ENCODE results near the gene CHD6. TPM values are rescaled to one million over a fixed set of nuclear protein-coding genes. Genes with fewer than 3 reads are reported as not detected.

Gene CHD6
- total and polyA plus RNA-seq, 2 of the 13 experiments (the other 11 are each of a cell fraction or from before 2014, with no cell fraction given): 14.4 to 52.0 TPM

GRCh38 chr20:41639630-41640029 is 21.5 kb upstream of the CHD6 start:
- intact Hi-C loops (cut with micrococcal nuclease; ENCODE audit: unreplicated experiment) (no loop called here), in situ Hi-C loops (cut with HindIII; ENCODE audit: extremely low pct_ligation_motif_present, low pct_unique_long_range_greater_than_20kb) (no loop called here)
- H3K4me1 ChIP-seq (ENCODE audit: insufficient read depth, low read length): peaks cover 22% of the 10 kb centered on the region
- no peaks in the 10 kb centered on the region for H4K20me1 ChIP-seq (ENCODE audit: insufficient read depth, low read length)
- no peak overlapping the region for H3K4me3 ChIP-seq (replicated peaks in 1 of 3; ENCODE audit: insufficient read depth in 1 of 3, low read depth in 2 of 3, low read length in 3 of 3)
- ATAC-seq: no peak
- no peak overlapping the region for H2AFZ ChIP-seq (ENCODE audit: low read length)
- no peaks in the 10 kb centered on the region for H3K36me3 ChIP-seq (replicated peaks in 1 of 2; ENCODE audit: control insufficient read depth in 1 of 2, insufficient read depth in 2 of 2, low read length in 2 of 2)
- no peak overlapping the region for H3K9ac ChIP-seq (ENCODE audit: insufficient read depth, low read depth, low read length)
- H3K9me3 ChIP-seq (ENCODE audit: low read length): no peaks in the 10 kb centered on the region
- WGBS (ENCODE audit: low lambda C conversion rate): 23% methylated on average over 2 of the region's 2 CpGs
- no peak for DNase-seq (ENCODE audit: low spot score)
- BruUV-seq (replicated peaks): no TSS peak
- H3K79me2 ChIP-seq (ENCODE audit: insufficient read depth, low read length): no peaks in the 10 kb centered on the region
- no peak overlapping the region for H3K27ac ChIP-seq (ENCODE audit: extremely low read length, insufficient read depth, low read length)
- ChIA-PET POLR2A (no interaction called here), CTCF (ENCODE audit: low intra/inter-chr PET ratio, low total read pairs) (no interaction called here)
- no peaks in the 10 kb centered on the region for H3K27me3 ChIP-seq (ENCODE audit: control insufficient read depth in 1 of 2, insufficient read depth in 2 of 2, low read length in 2 of 2)
- no peak for FAIRE-seq
- TF ChIP-seq NFE2L1 (CRISPR knock-in tag; IDR thresholded peaks at IDR 0.05; ENCODE audit: borderline replicate concordance): no peak
- no peak for TF ChIP-seq ELF1 (CRISPR knock-in tag; IDR thresholded peaks at IDR 0.05)
- TF ChIP-seq ZMYM2 (CRISPR knock-in tag; IDR thresholded peaks at IDR 0.05): no peak
- TF ChIP-seq TBP (CRISPR knock-in tag; IDR thresholded peaks at IDR 0.05): no peak
- no peak for TF ChIP-seq KDM1A (CRISPR knock-in tag; IDR thresholded peaks at IDR 0.05)
- TF ChIP-seq ZNF414 (CRISPR knock-in tag; IDR thresholded peaks at IDR 0.05): no peak
- TF ChIP-seq ZNF850 (CRISPR knock-in tag; conservative IDR thresholded peaks at IDR 0.05): no peak
- TF ChIP-seq GABPA (IDR thresholded peaks at IDR 0.05; ENCODE audit: low read depth, low read length): no peak
- TF ChIP-seq GABPA (CRISPR knock-in tag; IDR thresholded peaks at IDR 0.05; ENCODE audit: low read depth): no peak
- no peak for TF ChIP-seq SMARCC2 (IDR thresholded peaks at IDR 0.05)
- TF ChIP-seq ZGPAT (CRISPR knock-in tag; IDR thresholded peaks at IDR 0.05): no peak
- no peak for TF ChIP-seq ZBTB46 (CRISPR knock-in tag; IDR thresholded peaks at IDR 0.05; ENCODE audit: borderline replicate concordance)
- no peak for TF ChIP-seq KLF15 (CRISPR knock-in tag; IDR thresholded peaks at IDR 0.05; ENCODE audit: borderline replicate concordance)
- TF ChIP-seq ZNF674 (CRISPR knock-in tag; IDR thresholded peaks at IDR 0.05; ENCODE audit: low read depth): no peak
- TF ChIP-seq ZNF160 (CRISPR knock-in tag; IDR thresholded peaks at IDR 0.05): no peak
- no peak for TF ChIP-seq HCFC1 (IDR thresholded peaks at IDR 0.05; ENCODE audit: low read depth, low read length)
- no peak overlapping the region for H3K4me2 ChIP-seq (ENCODE audit: low read depth, low read length)

All from HepG2 (cell line).